Fibroblast of pulmonary artery (primary cell): ENCODE data around the gene EPHB4.

ENCODE experiments used
- DNase-seq: peaks from one replicate; pipeline ENCODE4 v3.0.0-alpha.2; 2010; ENCODE audit warnings: low read depth
- H3K4me3 ChIP-seq: replicated peaks from 2 replicates; pipeline ENCODE4 v1.5.1; 2011; ENCODE audit warnings: low read depth, mild to moderate bottlenecking, control low read depth, low read length, moderate library complexity
- CTCF ChIP-seq: IDR thresholded peaks from 2 replicates; pipeline ENCODE4 v1.5.1; 2011; ENCODE audit warnings: mild to moderate bottlenecking, control low read depth, low read length, inconsistent platforms; ENCODE audit errors: missing control alignments

Gene EPHB4

GRCh38 chr7:100867040-100867775 lies 39.9 kb upstream of the EPHB4 start, which contains the start of gene TRIP6:
Gene TRIP6, plus strand, starts transcription at chr7:100867387. Its CDS starts 111 bp downstream, at chr7:100867498.
- peak; percentile 90 for DNase-seq
- TF ChIP-seq CTCF: no peak
- H3K4me3 ChIP-seq: peak within 1 kb of the TSS; percentile 94

GRCh38 chr7:100866729-100867039 lies 39.4 kb upstream of the EPHB4 start:
- TF ChIP-seq CTCF: no peak
- DNase-seq: no peak
- peak overlapping the region; percentile 94 for H3K4me3 ChIP-seq

GRCh38 chr7:100865938-100866728 lies 38.8 kb upstream of the EPHB4 start:
- DNase-seq: no peak
- no peak for TF ChIP-seq CTCF
- H3K4me3 ChIP-seq: no peak overlapping the region

- no peak overlapping the region for H3K4me3 ChIP-seq
- DNase-seq: no peak
- TF ChIP-seq CTCF: no peak
Measured at GRCh38 chr7:100865372-100865911, 38.1 kb upstream of the EPHB4 start.

GRCh38 chr7:100864263-100864845 lies 37.0 kb upstream of the EPHB4 start:
- DNase-seq: no peak
- H3K4me3 ChIP-seq: no peak overlapping the region
- TF ChIP-seq CTCF: no peak

- TF ChIP-seq CTCF: no peak
- H3K4me3 ChIP-seq: no peak overlapping the region
- no peak for DNase-seq
Measured at GRCh38 chr7:100863406-100863950, 36.2 kb upstream of the EPHB4 start.
